Nephron progenitor cell (in vitro differentiated cells): ENCODE measurements around the gene FERMT2.
A peak's percentile ranks its signal among the peaks of the same experiment; 100 is the strongest.

Experiments used
- DNase-seq: peaks from one replicate; pipeline ENCODE4 v3.0.0; 2021
- H3K27ac Mint-ChIP-seq: 2 replicates; pipeline ENCODE4 v1.8.0; 2021; ENCODE audit warnings: mild to moderate bottlenecking, moderate library complexity, mixed read lengths
- H3K27me3 Mint-ChIP-seq: 2 replicates; pipeline ENCODE4 v1.8.0; 2021; ENCODE audit warnings: mild to moderate bottlenecking, low read depth, mixed read lengths; ENCODE audit not compliant: poor library complexity
- H3K36me3 Mint-ChIP-seq: 2 replicates; pipeline ENCODE4 v1.8.0; 2021; ENCODE audit warnings: low read depth, mixed read lengths
- H3K4me1 Mint-ChIP-seq: 2 replicates; pipeline ENCODE4 v1.8.0; 2021; ENCODE audit warnings: mixed read lengths
- H3K4me3 Mint-ChIP-seq: 2 replicates; pipeline ENCODE4 v1.8.0; 2021; ENCODE audit warnings: mild to moderate bottlenecking, moderate library complexity, mixed read lengths
- H3K9me3 Mint-ChIP-seq: 2 replicates; pipeline ENCODE4 v1.8.0; 2021; ENCODE audit warnings: mild to moderate bottlenecking, moderate library complexity, mixed read lengths
- CTCF ChIP-seq: fragments of 200-600 bp; sonication (generic); IDR thresholded peaks from 2 replicates; pipeline ENCODE4 v1.5.0; 2021; ENCODE audit warnings: antibody characterized with exemption

Gene FERMT2

GRCh38 chr14:52836063-52836462, 114.8 kb downstream of the FERMT2 start:
- TF ChIP-seq CTCF = no peak
- Mint-ChIP-seq H3K27me3 (peaks cover 7% of the 10 kb centered on the region), H3K4me1 (peaks cover 32% of the 10 kb centered on the region), H3K4me3 (no peak overlapping the region), H3K27ac (no peak overlapping the region), H3K9me3 (peaks cover 4% of the 10 kb centered on the region), H3K36me3 (peaks cover 4% of the 10 kb centered on the region)
- no peak for DNase-seq

GRCh38 chr14:52835122-52835903, 115.5 kb downstream of the FERMT2 start:
- TF ChIP-seq CTCF = no peak
- peaks cover 7% of the 10 kb centered on the region for H3K27me3 Mint-ChIP-seq
- peak overlapping the region; percentile 76 for H3K27ac Mint-ChIP-seq
- peaks cover 38% of the 10 kb centered on the region for H3K4me1 Mint-ChIP-seq
- peak overlapping the region; percentile 46 for H3K4me3 Mint-ChIP-seq
- H3K9me3 Mint-ChIP-seq = peaks cover 4% of the 10 kb centered on the region
- H3K36me3 Mint-ChIP-seq = peaks cover 4% of the 10 kb centered on the region
- peak; percentile 10 for DNase-seq

GRCh38 chr14:52834440-52834842, 116.4 kb downstream of the FERMT2 start:
- Mint-ChIP-seq H3K36me3 (peaks cover 4% of the 10 kb centered on the region), H3K4me1 (peaks cover 42% of the 10 kb centered on the region), H3K9me3 (peaks cover 4% of the 10 kb centered on the region), H3K27ac (no peak overlapping the region), H3K4me3 (no peak overlapping the region), H3K27me3 (peaks cover 4% of the 10 kb centered on the region)
- no peak for DNase-seq
- no peak for TF ChIP-seq CTCF

- peaks cover 45% of the 10 kb centered on the region for H3K4me1 Mint-ChIP-seq
- H3K36me3 Mint-ChIP-seq = peaks cover 4% of the 10 kb centered on the region
- no peak overlapping the region for H3K27ac Mint-ChIP-seq
These were observed 117.0 kb downstream of the FERMT2 start for GRCh38 chr14:52833891-52834290.

GRCh38 chr14:52829527-52830185, 121.2 kb downstream of the FERMT2 start:
- no peak overlapping the region for H3K4me3 Mint-ChIP-seq
- no peak for DNase-seq
- H3K27me3 Mint-ChIP-seq = no peaks in the 10 kb centered on the region
- no peak overlapping the region for H3K27ac Mint-ChIP-seq
- H3K9me3 Mint-ChIP-seq = no peaks in the 10 kb centered on the region
- TF ChIP-seq CTCF = no peak
- peaks cover 38% of the 10 kb centered on the region for H3K4me1 Mint-ChIP-seq
- H3K36me3 Mint-ChIP-seq = no peaks in the 10 kb centered on the region

More at GRCh38 chr14:52833891-52834290, 117.0 kb downstream of the FERMT2 start:
- DNase-seq = no peak
- H3K4me3 Mint-ChIP-seq = no peak overlapping the region
- H3K9me3 Mint-ChIP-seq = peaks cover 4% of the 10 kb centered on the region
- TF ChIP-seq CTCF = no peak
- peaks cover 4% of the 10 kb centered on the region for H3K27me3 Mint-ChIP-seq
